Measurements from ENCODE around the gene TNFRSF1B.

TNFRSF1B gene

DNA sequence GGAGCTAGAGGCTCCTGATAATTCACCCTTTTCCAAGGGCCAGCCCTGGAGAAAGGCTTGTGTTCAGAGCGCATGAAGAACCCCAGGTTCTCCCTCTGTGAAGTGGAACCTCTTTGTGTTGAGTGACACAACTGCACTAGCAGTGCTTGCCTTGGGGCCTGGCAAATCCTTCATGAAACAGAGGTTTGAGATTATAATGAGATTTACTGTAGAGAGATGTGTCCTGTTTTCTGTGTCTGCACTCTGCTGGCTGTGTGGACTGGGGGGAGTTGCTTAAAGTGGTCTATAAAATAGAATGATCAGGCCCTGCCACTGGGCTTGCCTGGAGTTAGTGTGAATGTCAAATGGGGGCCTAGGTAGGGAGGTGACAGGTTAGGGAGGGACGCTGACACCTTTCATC lies 11.5 kb upstream of the TNFRSF1B start:
- DNase-seq (ENCODE audit: insufficient read length, low spot score) = no peak
- FAIRE-seq = no peak

DNA sequence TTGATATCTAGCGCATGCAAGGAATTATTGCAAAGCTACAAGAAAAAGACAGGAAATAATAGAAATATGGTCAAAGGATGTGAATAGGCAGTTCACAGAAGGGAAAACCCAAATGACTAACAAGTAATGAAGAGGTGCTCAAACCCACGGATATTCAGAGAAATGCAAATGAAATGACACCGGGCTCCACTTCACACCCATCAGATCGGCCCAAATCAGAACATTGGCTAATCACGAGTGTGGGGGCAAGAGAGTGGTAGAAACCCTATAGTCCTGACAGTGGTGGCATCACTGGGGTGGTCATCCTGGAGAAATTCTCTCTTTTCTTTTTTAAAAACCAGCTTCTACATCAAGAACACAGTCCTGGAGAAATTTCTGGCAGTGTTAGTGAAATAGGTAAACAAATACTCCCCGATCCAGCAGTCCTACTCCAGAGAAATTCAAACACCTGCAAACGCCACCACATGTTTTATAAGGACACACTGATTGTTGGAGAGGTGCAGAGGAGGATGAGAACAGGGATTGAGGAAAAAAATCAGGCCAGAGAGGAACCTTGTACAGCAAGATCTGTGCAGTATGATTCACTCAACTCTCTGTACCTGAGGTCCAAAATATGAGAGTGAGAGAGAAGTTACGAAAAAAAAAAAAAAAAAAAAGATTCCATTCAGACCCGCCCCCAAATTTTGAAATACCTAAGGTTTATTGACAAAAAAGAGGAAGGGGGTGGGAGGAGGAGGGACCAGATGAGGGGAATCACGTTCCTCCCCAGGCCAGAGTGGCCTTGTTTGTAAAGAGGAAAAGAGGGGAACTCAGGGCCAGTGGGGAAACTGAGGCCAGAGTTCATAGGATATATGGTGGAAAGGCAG lies 9.2 kb upstream of the TNFRSF1B start:
- FAIRE-seq = peak; percentile 89
- no peak for DNase-seq (ENCODE audit: insufficient read length, low spot score)

DNA sequence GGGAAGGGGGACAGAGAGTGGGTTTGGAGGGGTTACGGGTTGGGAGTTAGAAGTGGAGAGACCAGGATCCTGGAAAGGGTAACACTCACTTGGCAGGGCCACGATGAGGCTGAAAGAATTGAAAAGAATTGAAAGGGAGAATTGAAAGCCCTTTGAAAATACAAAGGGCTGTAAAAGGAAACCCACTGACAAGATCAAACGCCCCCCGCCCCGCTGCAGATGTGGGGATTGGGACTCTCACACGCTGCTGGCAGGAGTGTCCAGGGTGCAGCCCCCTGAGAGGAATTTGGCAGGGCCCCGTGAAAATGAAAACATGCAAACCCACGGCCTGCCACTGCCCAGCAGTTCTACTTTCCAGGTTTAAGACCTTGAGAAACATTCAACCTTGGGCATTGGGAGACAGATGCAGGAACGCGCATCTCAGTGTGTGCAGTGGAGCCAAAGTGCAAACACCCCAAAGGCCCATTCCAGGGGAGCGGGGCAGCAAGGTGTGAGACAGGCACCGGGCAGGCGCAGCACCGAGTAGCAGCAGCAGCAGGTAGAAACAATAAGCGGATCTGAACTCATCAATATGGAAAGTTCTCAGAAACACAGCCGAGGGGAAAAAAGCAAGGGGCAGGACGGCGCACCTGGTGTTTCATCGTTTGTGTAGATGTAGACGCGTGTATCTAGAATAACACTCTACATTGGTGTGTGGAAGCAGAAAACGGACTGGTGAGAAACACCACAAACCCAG lies 8.3 kb upstream of the TNFRSF1B start:
- DNase-seq (ENCODE audit: insufficient read length, low spot score) (no peak), FAIRE-seq (peak; percentile 60)

DNA sequence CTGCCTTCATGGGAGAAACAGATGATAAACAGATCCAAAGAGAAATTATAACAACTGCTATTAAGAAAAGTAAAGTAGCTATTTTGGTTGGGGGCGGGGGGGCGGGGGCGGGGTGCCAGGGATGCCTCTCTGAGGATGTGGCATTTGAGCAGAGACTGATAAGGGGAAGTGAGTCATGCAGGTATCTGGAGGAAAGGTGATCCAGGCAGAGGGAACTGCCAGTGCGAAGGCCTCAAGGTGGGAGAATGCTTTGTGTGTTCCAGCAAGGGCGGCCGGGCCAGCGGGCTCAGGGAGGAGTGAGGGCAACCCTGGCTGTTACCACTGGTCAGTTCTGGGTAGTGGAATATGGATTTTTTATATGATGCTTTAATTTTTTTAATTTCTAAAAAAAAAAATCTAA lies 7.0 kb upstream of the TNFRSF1B start:
- DNase-seq (ENCODE audit: insufficient read length, low spot score) = no peak
- no peak for FAIRE-seq

DNA sequence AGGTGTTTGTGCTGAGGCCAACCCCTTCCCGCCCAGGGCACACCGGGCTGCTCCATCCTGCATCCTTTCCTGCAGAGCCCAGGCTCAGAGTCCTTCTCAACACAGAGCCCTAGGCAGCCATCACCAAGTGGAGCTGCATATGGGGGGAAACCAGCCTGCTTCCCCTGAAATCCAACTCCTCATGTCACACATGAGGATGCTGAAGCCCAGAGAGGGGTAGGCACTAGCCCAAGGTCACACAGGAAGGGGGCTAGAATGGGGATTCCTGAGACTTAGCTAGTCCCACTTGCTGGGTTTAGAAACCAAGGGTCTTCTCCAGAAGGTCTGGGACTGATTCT lies 5.5 kb upstream of the TNFRSF1B start:
- DNase-seq (ENCODE audit: insufficient read length, low spot score) (no peak), FAIRE-seq (no peak)

DNA sequence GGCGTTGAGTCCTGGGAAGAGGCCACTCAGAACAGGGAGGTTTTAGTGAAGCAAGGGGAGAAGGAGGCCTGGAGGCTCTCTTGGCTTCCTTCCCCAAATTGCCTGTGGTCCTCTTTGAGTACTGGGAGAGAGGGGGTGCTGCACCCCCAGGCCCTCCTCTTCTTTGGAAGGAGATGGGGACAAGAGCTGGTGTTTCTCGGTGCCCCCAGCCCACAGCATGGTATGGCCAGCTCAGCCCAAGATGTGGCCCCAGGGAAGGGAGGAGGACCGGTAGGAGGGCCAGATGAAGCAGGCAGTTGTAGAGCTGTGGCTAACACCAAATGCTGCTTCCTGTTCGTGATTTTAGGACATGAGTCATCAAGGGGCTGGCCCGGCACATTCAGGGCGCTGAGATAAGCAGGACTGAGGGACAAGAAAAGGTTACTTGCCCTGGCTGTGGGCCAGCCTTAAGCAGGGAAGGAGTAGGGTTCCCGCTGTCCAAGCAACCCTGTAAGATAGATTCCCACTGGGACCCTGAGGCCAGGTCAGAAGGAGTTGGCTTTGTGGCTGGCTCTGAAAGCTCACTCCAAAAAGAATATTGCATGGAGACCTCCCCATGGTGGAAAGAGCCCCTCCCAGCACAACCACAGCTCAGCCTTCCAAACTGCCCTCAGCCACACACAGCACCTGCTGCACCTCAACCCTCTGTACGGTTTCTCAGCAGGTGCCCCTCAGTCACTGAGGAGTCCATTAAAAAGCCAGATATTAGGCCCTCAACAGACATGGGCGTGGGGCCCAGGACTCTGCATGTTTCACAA lies 4.9 kb upstream of the TNFRSF1B start:
- peak; percentile 99 for FAIRE-seq
- DNase-seq (ENCODE audit: insufficient read length, low spot score) = peak; percentile 81

DNA sequence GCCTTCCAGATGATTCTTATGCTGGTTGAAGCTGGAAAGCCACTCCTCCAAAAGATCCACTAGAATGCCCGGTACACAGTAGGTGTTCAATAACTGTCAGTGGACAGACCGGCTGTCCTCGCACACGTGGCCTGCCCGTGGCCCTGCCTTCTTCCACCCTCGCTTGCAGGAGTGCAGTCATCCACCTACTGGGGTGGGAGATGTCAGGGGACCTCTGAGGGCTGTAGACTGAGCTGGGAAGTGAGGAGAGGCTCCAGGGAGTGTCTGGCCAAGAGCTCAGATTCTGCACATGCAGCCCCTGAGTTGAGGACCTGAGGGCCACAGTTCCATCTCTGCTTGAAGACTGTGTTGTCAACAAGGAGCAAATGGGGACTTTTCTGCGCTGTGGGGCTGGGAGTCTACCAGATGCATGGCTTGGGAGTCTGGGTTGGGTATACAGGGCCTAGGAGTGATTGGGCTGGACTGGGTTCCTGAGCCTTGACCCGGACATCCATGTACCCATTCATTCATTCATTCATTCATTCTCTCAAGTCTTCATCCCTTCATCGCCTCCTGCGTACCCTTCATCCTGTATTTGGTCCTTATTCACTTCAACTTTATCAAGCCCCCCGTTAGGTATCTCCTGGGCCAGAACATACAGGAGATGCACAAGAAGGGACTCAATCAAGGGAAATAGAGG lies 4.2 kb upstream of the TNFRSF1B start:
- no peak for FAIRE-seq

DNA sequence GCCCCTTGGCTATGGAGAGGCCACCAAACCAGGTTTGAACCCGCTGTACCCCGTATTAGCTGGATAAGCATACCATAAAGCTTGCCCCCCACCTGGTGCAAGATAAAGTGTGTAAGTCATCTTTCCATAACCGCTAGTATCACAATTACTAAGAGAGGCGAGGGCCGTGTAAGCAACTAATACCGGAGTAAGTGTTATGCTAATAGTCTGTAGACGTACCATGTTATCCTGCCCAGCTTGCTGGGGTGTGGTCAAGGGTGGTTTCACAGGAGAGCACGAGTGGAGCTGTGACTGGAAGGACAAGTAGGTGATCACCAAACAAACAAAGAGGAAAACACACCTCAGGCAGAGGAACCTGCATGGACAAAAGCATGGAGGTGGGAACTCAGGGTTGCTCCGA lies 3.6 kb upstream of the TNFRSF1B start:
- FAIRE-seq (peak; percentile 71), DNase-seq (ENCODE audit: insufficient read length, low spot score) (no peak)

More for the DNA sequence above, 4.2 kb upstream of the TNFRSF1B start:
- DNase-seq (ENCODE audit: insufficient read length, low spot score) = no peak

DNA sequence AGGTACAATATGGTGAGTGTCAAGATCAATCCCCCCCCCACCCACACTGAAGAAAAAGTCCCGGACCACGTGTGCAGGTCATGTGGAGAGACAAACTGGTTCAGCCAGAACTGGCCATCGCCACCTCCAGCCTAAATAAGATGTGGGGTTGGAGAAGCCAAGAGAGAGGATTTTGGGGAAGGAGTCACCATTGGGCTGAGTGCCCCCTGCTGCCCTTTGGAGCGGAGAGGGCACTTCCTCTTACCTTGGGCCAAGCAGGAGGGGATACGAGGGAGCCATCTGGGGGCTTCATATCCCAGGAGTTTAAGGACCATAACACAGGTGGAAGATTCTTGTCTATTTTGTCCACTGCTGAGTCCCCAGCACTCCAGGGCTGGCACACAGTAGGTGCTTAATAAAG lies 2.6 kb upstream of the TNFRSF1B start:
- FAIRE-seq (no peak), DNase-seq (ENCODE audit: insufficient read length, low spot score) (no peak)

DNA sequence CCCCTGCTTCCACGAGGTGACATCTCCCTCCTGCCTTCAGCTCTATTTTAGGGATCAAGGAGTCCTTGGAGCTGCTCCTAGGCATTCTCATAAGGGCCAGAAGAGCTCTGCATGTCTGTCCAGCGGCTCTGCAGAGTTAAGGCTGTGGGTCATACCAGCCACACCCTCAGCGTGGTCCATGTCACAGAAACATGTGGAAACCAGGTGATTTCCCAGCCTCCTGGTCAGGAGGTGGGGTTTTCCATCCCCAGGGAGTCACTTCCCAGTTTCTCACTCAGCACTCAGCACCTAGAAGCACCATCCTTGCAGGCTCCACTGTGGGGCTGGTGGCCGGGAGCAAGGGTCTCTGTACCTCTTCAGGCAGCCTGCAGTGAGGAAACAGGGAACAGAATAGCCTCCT lies 1.4 kb upstream of the TNFRSF1B start:
- DNase-seq (ENCODE audit: insufficient read length, low spot score) = no peak
- no peak for FAIRE-seq

DNA sequence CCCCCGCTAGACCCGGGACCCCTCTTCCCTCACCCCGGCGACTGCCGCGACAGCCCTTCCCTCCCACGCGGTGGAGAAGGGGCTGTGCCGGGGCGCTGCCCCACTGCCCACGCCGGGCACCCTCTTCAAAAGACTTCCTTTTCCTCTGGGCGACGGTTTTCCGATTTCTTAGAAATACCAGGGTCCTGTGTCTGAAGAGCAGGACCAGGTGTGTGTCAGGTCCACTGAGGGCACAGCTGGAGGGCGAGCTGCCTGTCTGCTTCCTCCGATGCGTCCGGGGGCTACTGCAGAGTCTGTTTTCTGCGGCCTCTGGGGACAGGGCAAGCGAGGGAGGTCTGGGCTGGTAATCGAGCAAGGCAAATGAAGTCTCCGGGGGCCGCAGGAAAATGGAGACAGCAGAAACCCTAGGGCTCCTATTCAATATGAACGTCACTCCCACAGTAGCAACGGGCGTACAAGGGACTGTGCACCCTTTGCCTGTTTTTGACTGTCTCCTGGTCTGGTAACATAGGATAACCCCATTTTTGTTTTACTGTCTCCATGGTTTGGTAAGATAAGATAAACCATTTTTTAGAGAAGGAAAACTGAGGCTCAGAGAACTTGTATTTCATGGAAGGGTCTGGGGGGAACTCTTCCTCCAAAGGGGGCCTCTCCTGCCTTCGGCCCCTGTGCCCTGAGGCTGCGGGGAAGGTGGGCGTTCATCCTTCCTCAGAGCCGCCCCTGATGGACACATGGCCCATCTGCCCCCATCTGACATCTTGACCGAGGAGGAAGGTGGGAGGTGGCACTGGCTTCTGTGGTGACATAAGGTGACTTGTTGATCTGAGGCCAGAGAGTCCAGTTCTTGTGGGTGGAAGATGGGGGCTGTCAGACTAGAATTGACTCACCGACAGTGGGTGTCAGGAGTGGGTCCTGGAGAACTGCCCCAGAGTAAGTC lies 970 bp downstream of the TNFRSF1B start:
- peak; percentile 71 for FAIRE-seq
- no peak for DNase-seq (ENCODE audit: insufficient read length, low spot score)

DNA sequence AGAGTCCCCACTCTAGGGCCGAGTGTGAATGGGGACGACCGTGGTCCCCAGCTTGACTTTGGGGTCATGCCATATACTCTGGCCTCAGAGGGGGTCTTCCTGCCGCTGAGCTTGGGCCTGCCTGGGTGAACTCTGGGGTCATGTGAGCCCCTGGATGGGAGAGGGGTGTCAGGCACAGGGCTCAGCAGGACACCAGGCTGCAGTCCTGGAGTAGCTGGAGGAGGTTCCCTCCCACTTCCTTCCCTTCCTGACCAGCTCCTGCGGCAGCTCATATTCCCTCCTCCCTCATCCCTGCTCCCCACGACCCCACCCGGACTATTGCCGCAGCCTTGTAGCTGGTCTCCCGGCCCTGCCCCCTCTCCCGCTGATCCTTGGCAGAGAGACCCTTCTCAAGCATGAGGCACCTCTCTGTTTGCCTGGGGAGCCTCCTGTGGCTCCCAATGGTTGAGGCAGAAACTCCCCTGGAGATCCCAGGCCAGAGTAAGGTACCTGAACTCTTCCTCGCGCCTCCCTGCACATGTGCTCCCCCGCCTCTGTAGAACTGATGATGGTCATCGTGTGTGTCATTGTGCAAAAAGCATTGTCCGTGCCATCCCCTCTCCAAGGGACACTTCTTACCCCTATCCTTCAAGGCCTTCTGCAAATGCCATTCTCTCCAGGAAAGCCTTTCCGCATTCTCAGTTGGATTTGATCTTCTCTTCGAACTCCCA lies 1.8 kb downstream of the TNFRSF1B start:
- peak; percentile 4 for FAIRE-seq
- no peak for DNase-seq (ENCODE audit: insufficient read length, low spot score)

DNA sequence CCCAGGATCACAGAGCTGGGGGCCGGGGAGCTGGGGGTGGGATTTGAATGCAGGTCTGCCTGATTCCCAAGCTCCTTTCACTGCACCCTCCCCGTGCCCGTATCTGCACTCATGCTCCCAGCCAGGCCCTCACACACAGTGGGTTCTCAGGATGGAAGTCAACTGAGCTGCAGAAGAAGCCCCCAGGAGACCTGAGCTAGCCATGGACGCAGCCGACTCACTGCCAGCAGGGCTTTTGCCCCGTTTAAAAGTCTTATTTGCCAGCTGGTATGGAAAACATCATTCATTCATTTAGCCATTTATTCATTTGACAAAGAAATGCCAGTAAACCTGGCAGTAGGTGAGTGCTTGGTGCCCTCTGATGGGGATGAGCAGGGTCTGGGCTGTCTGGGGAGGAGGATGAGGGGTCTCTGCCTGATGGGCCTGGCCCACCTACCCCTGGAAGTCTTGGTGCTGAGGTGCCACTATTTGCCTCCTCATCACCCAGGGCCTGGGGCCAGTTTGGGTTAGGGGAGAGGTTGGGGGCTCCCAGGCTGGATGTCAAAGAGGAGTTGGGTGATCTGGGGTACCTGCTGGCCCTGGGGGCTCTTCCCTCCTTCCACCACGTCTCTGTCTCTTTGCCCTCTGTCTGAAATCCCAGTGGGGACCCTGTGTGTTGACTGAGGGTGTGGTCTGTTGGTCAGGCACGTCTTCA lies 2.8 kb downstream of the TNFRSF1B start:
- DNase-seq (ENCODE audit: insufficient read length, low spot score) = no peak
- no peak for FAIRE-seq

DNA sequence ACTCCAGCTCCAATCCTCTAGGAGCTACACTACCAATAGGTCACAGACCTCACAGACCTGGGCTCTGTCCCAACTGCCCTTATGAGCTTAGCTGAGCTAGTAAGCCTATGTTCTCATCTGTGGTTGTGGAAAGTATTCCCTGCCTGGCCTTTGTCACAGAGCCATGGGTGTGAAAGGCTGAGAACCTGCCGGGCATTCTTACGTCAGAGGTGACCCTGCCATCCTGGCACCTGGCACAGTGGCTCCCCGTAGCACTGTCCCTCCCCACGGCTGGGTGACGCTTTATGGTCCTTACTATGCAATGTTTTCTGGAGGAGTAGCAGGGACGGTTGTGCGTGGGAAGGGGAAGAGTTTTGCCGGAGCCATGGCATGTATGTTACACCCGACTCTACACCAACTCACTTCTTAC lies 3.5 kb downstream of the TNFRSF1B start:
- FAIRE-seq = no peak
- no peak for DNase-seq (ENCODE audit: insufficient read length, low spot score)

DNA sequence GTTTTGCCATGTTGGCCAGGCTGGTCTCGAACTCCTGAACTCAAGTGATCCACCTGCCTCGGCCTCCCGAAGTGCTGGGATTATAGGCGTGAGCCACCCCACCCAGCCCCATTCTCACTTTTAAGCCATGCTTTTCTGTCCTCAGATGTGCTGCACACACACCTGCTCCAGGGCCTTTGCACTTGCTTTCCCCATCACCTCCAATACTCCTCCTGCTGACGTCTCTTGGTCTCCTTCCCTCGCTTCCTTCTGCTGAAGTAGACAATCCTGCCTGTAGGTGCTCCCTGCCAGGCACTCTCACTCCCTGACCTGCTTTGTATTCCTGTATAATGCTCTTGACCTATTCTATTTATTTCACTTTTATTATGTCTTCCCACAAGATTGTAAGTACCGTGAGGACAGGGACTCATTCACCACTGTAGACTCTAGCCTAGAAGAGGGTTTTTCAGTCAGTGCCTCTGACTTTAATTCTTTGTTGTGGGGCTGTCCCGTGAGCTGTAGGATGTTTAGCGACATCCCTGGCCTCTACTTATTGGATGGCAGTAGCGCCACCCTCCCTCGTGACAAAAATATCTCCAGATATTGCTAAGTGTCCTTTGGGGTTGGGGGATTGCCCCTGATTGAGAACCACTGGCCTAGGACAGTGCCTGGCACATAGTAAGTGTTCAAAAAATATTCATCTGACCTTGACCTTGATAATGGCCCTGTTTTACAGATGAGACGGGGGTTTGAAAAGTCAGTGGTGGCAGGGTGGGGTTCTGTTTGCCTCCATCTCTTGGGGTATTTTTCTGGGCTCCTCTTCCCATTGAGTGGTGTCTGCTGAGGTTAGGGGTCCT lies 4.6 kb downstream of the TNFRSF1B start:
- DNase-seq (ENCODE audit: insufficient read length, low spot score) = no peak
- no peak for FAIRE-seq

DNA sequence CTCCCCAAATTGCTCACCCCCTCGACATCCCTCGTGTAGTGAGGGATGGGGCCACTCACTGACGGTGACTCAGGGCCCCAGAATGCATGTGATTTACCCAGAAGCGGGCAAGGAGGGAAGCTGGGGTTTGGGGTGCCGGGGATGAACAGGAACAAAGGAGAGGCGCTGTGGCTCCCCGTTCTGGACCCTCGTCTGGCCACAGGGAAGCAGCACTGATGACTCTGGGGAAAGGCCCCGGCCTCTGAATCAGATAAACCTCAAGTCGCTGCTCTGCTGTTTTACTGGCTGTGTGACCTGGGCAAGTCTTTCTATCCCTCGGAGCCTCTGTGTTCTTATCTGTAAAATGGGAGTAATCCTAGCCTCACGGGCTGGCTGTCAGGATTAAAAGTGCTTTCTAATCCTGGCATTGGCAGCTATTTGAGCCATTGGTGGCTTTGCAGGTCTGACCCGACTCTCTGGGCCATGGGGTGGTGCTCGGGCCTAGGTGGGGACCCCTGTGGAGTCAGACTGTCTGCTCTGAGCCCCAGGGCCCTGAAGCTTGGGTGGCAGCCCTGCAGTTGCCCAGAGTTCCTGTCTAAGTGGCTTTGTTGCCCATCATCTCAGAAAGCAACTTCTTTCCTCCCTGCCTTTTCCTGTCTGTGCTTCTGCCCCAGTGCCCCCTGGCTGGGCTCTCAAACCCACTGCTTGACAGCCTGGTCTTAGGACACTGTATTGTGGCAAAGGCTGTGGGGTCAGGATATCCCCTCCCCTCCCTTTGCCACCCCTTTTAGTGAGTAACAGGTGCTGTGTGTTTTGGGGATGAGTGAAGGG lies 5.5 kb downstream of the TNFRSF1B start:
- DNase-seq (ENCODE audit: insufficient read length, low spot score) (no peak), FAIRE-seq (no peak)

DNA sequence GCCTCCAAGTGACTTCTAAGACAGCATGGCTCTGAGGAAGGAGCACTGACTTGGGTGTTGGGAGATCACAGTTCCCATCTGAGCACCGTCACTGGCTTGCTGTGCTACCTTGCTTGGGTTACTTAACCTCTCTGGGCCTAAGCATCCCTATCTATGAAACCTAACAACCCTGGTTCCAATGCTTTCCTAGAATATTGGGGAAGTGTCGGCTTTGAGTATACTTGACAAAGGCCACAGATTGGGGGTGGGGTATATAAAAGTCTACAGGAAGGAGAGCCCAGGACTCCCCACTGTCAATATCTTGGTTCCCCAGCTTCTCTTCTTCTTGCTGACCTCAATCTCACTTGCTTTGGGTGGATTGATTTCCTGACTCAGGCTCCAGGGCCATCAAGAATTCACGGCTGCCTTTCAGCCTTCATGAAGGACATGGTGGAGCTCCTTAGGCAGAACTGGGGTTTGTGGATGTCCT lies 6.3 kb downstream of the TNFRSF1B start:
- FAIRE-seq = peak; percentile 11
- DNase-seq (ENCODE audit: insufficient read length, low spot score) = no peak

All from GM19239 (cell line).